ENCODE results near the gene KRTAP3-3. TPM values are rescaled to one million over a fixed set of nuclear protein-coding genes. Genes with fewer than 3 reads are reported as not detected.

The KRTAP3-3 gene
- total and polyA plus RNA-seq, 2 experiments from 2014 or later = not detected

- TF ChIP-seq EZH2 (IDR thresholded peaks at IDR 0.05; ENCODE audit: borderline replicate concordance) (no peak), EZH2phosphoT487 (IDR thresholded peaks at IDR 0.05; ENCODE audit: low read depth, severe bottlenecking, unreplicated experiment) (no peak)
- TF ChIP-seq, protein P1, sequence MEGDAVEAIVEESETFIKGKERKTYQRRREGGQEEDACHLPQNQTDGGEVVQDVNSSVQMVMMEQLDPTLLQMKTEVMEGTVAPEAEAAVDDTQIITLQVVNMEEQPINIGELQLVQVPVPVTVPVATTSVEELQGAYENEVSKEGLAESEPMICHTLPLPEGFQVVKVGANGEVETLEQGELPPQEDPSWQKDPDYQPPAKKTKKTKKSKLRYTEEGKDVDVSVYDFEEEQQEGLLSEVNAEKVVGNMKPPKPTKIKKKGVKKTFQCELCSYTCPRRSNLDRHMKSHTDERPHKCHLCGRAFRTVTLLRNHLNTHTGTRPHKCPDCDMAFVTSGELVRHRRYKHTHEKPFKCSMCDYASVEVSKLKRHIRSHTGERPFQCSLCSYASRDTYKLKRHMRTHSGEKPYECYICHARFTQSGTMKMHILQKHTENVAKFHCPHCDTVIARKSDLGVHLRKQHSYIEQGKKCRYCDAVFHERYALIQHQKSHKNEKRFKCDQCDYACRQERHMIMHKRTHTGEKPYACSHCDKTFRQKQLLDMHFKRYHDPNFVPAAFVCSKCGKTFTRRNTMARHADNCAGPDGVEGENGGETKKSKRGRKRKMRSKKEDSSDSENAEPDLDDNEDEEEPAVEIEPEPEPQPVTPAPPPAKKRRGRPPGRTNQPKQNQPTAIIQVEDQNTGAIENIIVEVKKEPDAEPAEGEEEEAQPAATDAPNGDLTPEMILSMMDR (IDR thresholded peaks at IDR 0.05; ENCODE audit: poor library complexity) = no peak
- Histone ChIP-seq H3K9me2 (replicated peaks; ENCODE audit: insufficient read depth) (no peaks in the 10 kb centered on the region), H3K36me3 (replicated peaks; ENCODE audit: insufficient read depth, low read depth) (no peaks in the 10 kb centered on the region), H3K9me3 (ENCODE audit: low read depth) (no peaks in the 10 kb centered on the region), H3K27me3 (no peaks in the 10 kb centered on the region), H4K20me1 (ENCODE audit: insufficient read depth, poor library complexity, severe bottlenecking) (no peaks in the 10 kb centered on the region), H2AFZ (no peak overlapping the region), H3K4me1 (ENCODE audit: insufficient read depth) (peaks cover 15% of the 10 kb centered on the region), H3K4me2 (no peak overlapping the region), H3K27ac (peak overlapping the region; percentile 56), H3K4me3 (no peak overlapping the region), H3K79me2 (no peaks in the 10 kb centered on the region)
- peak; percentile 24 for DNase-seq (ENCODE audit: low spot score)
- 79% methylated on average over 12 of the region's 12 CpGs for WGBS (ENCODE audit: low lambda C conversion rate, missing lambda C conversion rate)
Observed at GRCh38 chr17:40958086-40958953, 35.6 kb downstream of the KRTAP3-3 start.

DNA sequence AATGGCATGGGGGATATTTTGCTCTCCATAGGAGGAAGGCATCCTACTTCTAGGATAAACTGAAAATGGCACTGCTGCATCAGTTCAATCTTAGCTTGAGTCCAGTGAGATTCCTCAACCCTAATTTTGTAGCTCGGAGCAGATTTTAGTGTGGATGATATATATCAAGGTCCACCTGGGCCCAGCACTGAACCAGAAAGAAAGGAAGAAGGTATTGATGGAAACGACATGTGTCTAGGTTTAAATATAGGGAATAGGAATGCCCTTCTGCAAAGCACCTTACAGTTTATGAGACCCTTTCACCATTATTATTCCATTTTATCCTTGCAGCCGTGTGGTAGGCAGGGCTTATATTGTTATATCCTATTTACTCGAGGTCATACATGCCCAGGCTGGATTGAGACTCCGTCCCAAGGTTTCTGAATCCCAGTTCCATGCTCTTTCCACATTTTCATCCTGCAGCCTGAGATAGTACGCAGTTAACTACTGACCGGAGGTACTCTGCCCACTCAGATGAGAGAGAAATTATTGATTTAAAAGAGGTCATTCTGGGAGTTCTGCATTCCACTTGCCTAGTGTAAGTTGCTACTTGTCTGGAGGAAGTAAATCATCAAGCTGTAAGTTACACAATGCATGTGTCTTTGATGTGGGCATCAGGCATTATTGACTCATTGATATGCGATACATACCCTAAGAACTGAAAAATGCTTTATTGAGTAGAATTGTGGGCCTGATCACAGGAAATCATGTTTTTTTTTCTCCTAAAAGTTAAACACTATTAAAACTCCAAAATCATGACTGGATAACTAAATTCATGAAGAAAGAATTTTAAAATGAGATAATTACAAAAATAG lies 37.3 kb downstream of the KRTAP3-3 start:
- H3K27ac ChIP-seq = peak overlapping the region; percentile 56
- peaks cover 15% of the 10 kb centered on the region for H3K4me1 ChIP-seq (ENCODE audit: insufficient read depth)
- no peak overlapping the region for H3K4me2 ChIP-seq
- WGBS (ENCODE audit: low lambda C conversion rate, missing lambda C conversion rate) = 63% methylated on average over 8 of the region's 8 CpGs
- TF ChIP-seq EZH2 (IDR thresholded peaks at IDR 0.05; ENCODE audit: borderline replicate concordance) (no peak), EZH2phosphoT487 (IDR thresholded peaks at IDR 0.05; ENCODE audit: low read depth, severe bottlenecking, unreplicated experiment) (no peak)
- TF ChIP-seq, protein P1 (IDR thresholded peaks at IDR 0.05; ENCODE audit: poor library complexity) = no peak
- H3K9me2 ChIP-seq (replicated peaks; ENCODE audit: insufficient read depth) = no peaks in the 10 kb centered on the region
- H3K79me2 ChIP-seq = no peaks in the 10 kb centered on the region
- H4K20me1 ChIP-seq (ENCODE audit: insufficient read depth, poor library complexity, severe bottlenecking) = no peaks in the 10 kb centered on the region
- H3K27me3 ChIP-seq = no peaks in the 10 kb centered on the region
- H3K9me3 ChIP-seq (ENCODE audit: low read depth) = no peaks in the 10 kb centered on the region
- DNase-seq (ENCODE audit: low spot score) = peak; percentile 37
- no peaks in the 10 kb centered on the region for H3K36me3 ChIP-seq (replicated peaks; ENCODE audit: insufficient read depth, low read depth)
- H2AFZ ChIP-seq = no peak overlapping the region
- H3K4me3 ChIP-seq = no peak overlapping the region

GRCh38 chr17:40953881-40954280 lies 40.1 kb downstream of the KRTAP3-3 start:
- DNase-seq (ENCODE audit: low spot score) = no peak
- Histone ChIP-seq H4K20me1 (ENCODE audit: insufficient read depth, poor library complexity, severe bottlenecking) (no peaks in the 10 kb centered on the region), H3K27ac (no peak overlapping the region), H3K9me2 (replicated peaks; ENCODE audit: insufficient read depth) (no peaks in the 10 kb centered on the region), H3K27me3 (no peaks in the 10 kb centered on the region), H3K9me3 (ENCODE audit: low read depth) (no peaks in the 10 kb centered on the region), H3K79me2 (no peaks in the 10 kb centered on the region), H3K36me3 (replicated peaks; ENCODE audit: insufficient read depth, low read depth) (no peaks in the 10 kb centered on the region), H3K4me1 (ENCODE audit: insufficient read depth) (peaks cover 21% of the 10 kb centered on the region), H2AFZ (no peak overlapping the region), H3K4me2 (no peak overlapping the region), H3K4me3 (no peak overlapping the region)
- TF ChIP-seq EZH2phosphoT487 (IDR thresholded peaks at IDR 0.05; ENCODE audit: low read depth, severe bottlenecking, unreplicated experiment) (no peak), EZH2 (IDR thresholded peaks at IDR 0.05; ENCODE audit: borderline replicate concordance) (no peak)
- TF ChIP-seq, protein P1 (IDR thresholded peaks at IDR 0.05; ENCODE audit: poor library complexity) = no peak
- WGBS (ENCODE audit: low lambda C conversion rate, missing lambda C conversion rate) = 84% methylated on average over 2 of the region's 2 CpGs
